ENCODE data around the gene CPT1A. TPM values are rescaled to one million over a fixed set of nuclear protein-coding genes. Genes with fewer than 3 reads are reported as not detected.

Gene CPT1A
- total RNA-seq, 1 experiment from 2014 or later = 21.8 TPM

DNA sequence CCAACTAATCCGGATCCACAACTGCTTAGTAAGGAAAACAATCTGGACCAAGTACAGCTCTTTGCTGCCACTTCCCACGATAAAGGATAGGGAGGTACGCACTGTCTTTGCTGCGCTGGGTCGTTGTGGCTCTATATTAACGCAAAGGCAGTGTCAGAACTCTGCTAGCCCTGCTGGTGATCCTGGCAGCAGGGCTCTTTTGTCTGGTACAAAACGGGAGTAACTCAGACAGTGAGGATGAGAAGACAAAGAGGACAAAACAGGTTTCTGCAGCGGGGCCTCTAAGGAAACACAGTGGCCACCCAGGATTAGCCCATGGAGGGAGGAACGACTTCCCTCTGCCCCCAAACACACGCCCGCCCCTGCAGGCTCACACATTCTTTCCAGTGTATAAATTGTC is 131.3 kb downstream of the CPT1A start:
- DNase-seq (ENCODE audit: low spot score) = no peak

DNA sequence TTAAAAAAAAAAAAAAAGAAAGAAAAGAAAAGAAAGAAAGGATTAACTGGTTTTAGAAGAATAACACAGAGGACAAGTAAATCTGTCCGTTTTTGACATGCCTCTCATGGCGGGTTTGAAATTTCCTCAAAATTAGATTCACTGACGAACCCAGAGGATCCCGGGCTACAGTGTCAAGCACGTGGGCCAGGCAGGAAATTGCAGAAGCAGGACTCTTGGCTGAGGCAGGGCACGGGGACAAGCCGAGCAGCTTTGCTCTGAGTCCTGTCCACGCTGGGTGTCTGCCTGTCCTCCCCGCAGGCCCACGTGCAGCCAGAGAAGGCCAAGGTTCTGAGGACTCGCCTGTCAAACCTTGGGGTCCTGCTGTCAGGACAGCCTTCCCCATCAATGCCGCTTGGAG is 132.7 kb downstream of the CPT1A start:
- no peak for DNase-seq (ENCODE audit: low spot score)

DNA sequence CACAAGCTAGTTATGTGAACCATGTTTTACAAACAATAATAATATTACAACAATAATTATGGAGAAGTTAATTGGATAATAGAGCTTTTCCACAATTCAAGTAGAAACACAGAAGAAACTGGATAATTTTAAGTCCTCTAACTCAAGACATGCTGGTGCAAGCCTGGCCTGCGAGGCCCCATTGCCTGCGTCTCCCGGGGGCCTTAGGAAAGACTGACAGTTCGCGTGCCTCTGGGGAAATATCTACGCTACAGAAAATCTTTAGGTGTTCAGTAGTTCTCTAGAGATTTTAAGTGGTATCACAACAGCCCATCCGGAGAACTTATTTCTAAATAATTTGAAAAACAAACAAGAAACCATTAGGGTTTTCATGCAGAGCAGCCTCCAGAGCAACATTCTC is 134.2 kb downstream of the CPT1A start:
- no peak for DNase-seq (ENCODE audit: low spot score)

DNA sequence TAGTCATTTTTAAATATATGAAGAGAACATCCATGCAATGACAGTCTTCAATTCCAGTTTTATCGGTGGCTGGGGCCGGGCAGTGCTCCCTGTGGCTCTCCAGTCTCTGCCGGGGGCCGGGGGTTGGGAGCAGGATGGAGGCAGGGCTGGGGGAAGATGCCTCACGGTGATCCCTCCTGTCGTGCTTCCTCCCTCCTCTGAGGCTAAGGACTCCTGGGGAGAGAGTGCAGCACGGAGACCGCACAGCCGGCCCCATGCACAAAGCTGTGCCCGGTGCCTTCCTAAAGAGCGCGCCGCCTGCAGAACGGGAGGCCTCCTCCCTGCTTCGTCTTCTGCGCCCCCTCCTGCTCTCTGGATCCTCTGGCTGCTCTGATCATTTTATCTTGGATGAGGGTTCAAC is 136.8 kb downstream of the CPT1A start:
- DNase-seq (ENCODE audit: low spot score) = no peak

Other genes starting within 250 kb of the CPT1A start
- gene GAL, start 157.4 kb downstream of the CPT1A start, total RNA-seq (2014; rRNA removed; shearing (Covaris generic)) = not detected in 2 replicates
- 0.76 and 4.5 TPM in 2 replicates for gene TESMIN, start 90.4 kb downstream of the CPT1A start, total RNA-seq (2014; rRNA removed; shearing (Covaris generic))
- gene MRPL21, start 61.9 kb upstream of the CPT1A start, total RNA-seq (2014; rRNA removed; shearing (Covaris generic)) = 110 and 148 TPM in 2 replicates
- 3.3 and 5.3 TPM in 2 replicates for gene IGHMBP2, start 62.0 kb upstream of the CPT1A start, total RNA-seq (2014; rRNA removed; shearing (Covaris generic))
- gene MRGPRD, start 139.1 kb upstream of the CPT1A start, total RNA-seq (2014; rRNA removed; shearing (Covaris generic)) = not detected in 2 replicates
- gene MRGPRF, start 171.3 kb upstream of the CPT1A start, total RNA-seq (2014; rRNA removed; shearing (Covaris generic)) = not detected in 2 replicates
- gene TPCN2, start 207.0 kb upstream of the CPT1A start, total RNA-seq (2014; rRNA removed; shearing (Covaris generic)) = 6.2 and 7.4 TPM in 2 replicates